Keratinocyte (primary cell): ENCODE data around the gene SMPD3. TPM values are rescaled to one million over a fixed set of nuclear protein-coding genes. Genes with fewer than 3 reads are reported as not detected.

ENCODE experiments used
- DNase-seq: peaks from one replicate; pipeline ENCODE4 v3.0.0-alpha.2; 2011; ENCODE audit warnings: low read depth, missing footprints, low spot score
- FAIRE-seq: peaks from 2 replicates; lab custom pipeline; 2011; peaks lifted over from hg19 to GRCh38; lab: Jason Lieb, UNC
- H2AFZ ChIP-seq: 2 replicates; pipeline ENCODE4 v1.6.0; 2012; ENCODE audit warnings: low read length, control low read depth, inconsistent platforms; ENCODE audit not compliant: control insufficient read depth
- H3K27ac ChIP-seq: 2 replicates; pipeline ENCODE4 v1.5.1; 2011; ENCODE audit warnings: low read length; ENCODE audit not compliant: control insufficient read depth, insufficient read depth
- H3K27me3 ChIP-seq: 3 replicates; pipeline ENCODE4 v1.6.0; 2011; ENCODE audit warnings: low read length; ENCODE audit not compliant: control insufficient read depth, insufficient read depth; ENCODE audit errors: extremely low read depth
- H3K36me3 ChIP-seq, 2 experiments: 2 replicates in 1 of 2; 3 replicates in 1 of 2; pipeline ENCODE4 v1.5.1; 2011; ENCODE audit warnings: low read length in 2 of 2, mild to moderate bottlenecking in 1 of 2; ENCODE audit not compliant: control insufficient read depth in 2 of 2, insufficient read depth in 2 of 2; ENCODE audit errors: extremely low read depth in 1 of 2
- H3K4me1 ChIP-seq: 3 replicates; pipeline ENCODE4 v1.5.1; 2011; ENCODE audit warnings: low read length; ENCODE audit not compliant: control insufficient read depth, insufficient read depth; ENCODE audit errors: extremely low read depth
- H3K4me2 ChIP-seq: 3 replicates; pipeline ENCODE4 v1.6.0; 2011; ENCODE audit warnings: low read depth, low read length; ENCODE audit not compliant: control insufficient read depth, insufficient read depth; ENCODE audit errors: extremely low read depth
- H3K4me3 ChIP-seq, 3 experiments: fragments of 200-600 bp in 1 of 3; sonication (generic) in 1 of 3; 2 replicates in 2 of 3; 3 replicates in 1 of 3; pipeline ENCODE4 v1.5.1; 2011 to 2016; ENCODE audit warnings: low read length in 3 of 3, mild to moderate bottlenecking in 3 of 3, control low read depth in 2 of 3, inconsistent platforms in 1 of 3, low read depth in 1 of 3, mixed read lengths in 1 of 3, mixed run types in 1 of 3, moderate library complexity in 1 of 3; ENCODE audit not compliant: control insufficient read depth in 2 of 3, insufficient read depth in 2 of 3; ENCODE audit errors: extremely low read depth in 1 of 3
- H3K79me2 ChIP-seq: 2 replicates; pipeline ENCODE4 v1.6.0; 2012; ENCODE audit warnings: low read length; ENCODE audit not compliant: control insufficient read depth, insufficient read depth
- H3K9ac ChIP-seq: 3 replicates; pipeline ENCODE4 v1.6.0; 2011; ENCODE audit warnings: low read length; ENCODE audit not compliant: control insufficient read depth, insufficient read depth; ENCODE audit errors: extremely low read depth
- H3K9me1 ChIP-seq: 3 replicates; pipeline ENCODE4 v1.6.0; 2011; ENCODE audit warnings: low read length; ENCODE audit not compliant: control insufficient read depth, insufficient read depth; ENCODE audit errors: extremely low read depth
- H3K9me3 ChIP-seq: 2 replicates; pipeline ENCODE4 v1.5.1; 2012; ENCODE audit warnings: low read depth, low read length; ENCODE audit not compliant: control insufficient read depth
- H4K20me1 ChIP-seq: 3 replicates; pipeline ENCODE4 v1.6.0; 2011; ENCODE audit warnings: low read length; ENCODE audit not compliant: control insufficient read depth, insufficient read depth; ENCODE audit errors: extremely low read depth
- EZH2 ChIP-seq: IDR thresholded peaks from one replicate; pipeline ENCODE4 v1.6.1; 2012; ENCODE audit warnings: inconsistent platforms, mild to moderate bottlenecking, low read length, moderate library complexity
- dilution Hi-C: fragments of 300-500 bp; cut with MboI; formaldehyde crosslinking; loops from one replicate; pipeline ENCODE4 v1.7.0; 2020; ENCODE audit warnings: low sequenced_read_pairs; ENCODE audit not compliant: extremely low pct_ligation_motif_present
- polyA plus RNA-seq, 5 experiments: library from polyadenylated mRNA; depleted of rRNA in 3 of 5; stranded (reverse) in 3 of 5; stranded (forward) in 1 of 5; unstranded in 1 of 5; fragments of >200 nt; gene quantifications; 1 replicate in 1 of 5; 2 replicates in 3 of 5; 3 replicates in 1 of 5; pipeline versions ENCODE4 v1.2.1 to v1.2.3, GENCODE V29; 2011 to 2012; ENCODE audit warnings: missing spikeins in 2 of 5, low read depth in 1 of 5, low replicate concordance in 1 of 5
- TF ChIP-seq, protein P1 (sequence below), 3 experiments: IDR thresholded peaks in 1 of 3; conservative IDR thresholded peaks in 1 of 3; optimal IDR thresholded peaks in 1 of 3; 2 replicates in 2 of 3; 3 replicates in 1 of 3; pipeline versions ENCODE3 to v1.5.1; 2011; ENCODE audit warnings: low read length in 3 of 3, mild to moderate bottlenecking in 3 of 3, moderate library complexity in 2 of 3, control low read depth in 1 of 3, inconsistent platforms in 1 of 3; ENCODE audit not compliant: insufficient read depth in 2 of 3; ENCODE audit errors: extremely low read depth in 1 of 3

SMPD3 gene
- polyA plus RNA-seq, 1 donor (not counting 4 experiments of a cell fraction or from before 2014, with no cell fraction given): 0.34 TPM

DNA sequence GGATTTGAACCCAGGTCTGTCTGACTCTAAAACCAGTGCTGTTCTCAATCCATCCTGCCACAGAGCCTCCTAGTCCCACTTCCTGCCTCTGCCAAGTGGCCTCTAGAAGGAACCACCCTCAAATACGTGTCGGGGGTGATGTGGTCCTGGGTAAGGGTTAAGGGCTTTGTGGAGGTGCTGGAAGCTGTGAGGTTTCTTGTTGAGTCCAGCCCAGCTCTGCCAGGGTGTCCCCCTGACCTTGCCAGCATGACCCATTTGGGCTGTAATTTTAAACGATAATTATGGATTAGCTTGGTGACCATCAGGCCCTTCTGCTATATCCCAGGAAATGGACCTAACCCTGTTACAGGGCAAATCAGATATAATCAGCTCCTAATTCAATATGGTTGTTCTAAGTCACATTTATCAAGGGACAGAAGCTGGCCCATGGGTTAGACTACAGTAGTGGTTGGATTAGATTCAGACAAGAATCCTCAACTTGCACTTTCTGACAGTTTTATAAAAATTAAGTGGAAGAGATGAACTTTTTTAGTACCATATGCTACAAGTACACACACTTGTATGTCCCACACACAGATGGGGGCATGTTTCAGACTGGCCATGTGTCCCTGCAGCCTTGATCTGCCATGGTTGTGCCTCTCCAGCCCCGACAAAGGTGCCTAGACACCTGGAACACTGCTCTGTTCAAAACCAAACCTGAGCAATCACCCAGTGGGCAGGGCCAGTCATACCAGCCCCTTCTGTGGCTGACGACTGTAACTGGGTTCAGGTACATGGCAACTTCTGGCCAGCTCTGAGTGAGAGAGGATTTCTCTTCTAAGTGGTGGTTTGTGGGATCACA lies 48.0 kb downstream of the SMPD3 start:
- Histone ChIP-seq H3K79me2 (no peaks in the 10 kb centered on the region), H3K27ac (no peak overlapping the region), H3K27me3 (peaks cover 13% of the 10 kb centered on the region), H3K36me3 (no peaks in the 10 kb centered on the region), H3K9ac (no peak overlapping the region), H3K4me1 (no peaks in the 10 kb centered on the region), H3K4me3 (no peak overlapping the region), H3K9me3 (no peaks in the 10 kb centered on the region), H3K4me2 (no peak overlapping the region), H2AFZ (no peak overlapping the region), H4K20me1 (no peaks in the 10 kb centered on the region), H3K9me1 (no peaks in the 10 kb centered on the region)
- no peak for DNase-seq
- FAIRE-seq: no peak
- dilution Hi-C loops: no loop called here
- TF ChIP-seq EZH2: no peak
- TF ChIP-seq, protein P1, sequence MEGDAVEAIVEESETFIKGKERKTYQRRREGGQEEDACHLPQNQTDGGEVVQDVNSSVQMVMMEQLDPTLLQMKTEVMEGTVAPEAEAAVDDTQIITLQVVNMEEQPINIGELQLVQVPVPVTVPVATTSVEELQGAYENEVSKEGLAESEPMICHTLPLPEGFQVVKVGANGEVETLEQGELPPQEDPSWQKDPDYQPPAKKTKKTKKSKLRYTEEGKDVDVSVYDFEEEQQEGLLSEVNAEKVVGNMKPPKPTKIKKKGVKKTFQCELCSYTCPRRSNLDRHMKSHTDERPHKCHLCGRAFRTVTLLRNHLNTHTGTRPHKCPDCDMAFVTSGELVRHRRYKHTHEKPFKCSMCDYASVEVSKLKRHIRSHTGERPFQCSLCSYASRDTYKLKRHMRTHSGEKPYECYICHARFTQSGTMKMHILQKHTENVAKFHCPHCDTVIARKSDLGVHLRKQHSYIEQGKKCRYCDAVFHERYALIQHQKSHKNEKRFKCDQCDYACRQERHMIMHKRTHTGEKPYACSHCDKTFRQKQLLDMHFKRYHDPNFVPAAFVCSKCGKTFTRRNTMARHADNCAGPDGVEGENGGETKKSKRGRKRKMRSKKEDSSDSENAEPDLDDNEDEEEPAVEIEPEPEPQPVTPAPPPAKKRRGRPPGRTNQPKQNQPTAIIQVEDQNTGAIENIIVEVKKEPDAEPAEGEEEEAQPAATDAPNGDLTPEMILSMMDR (optimal IDR thresholded peaks at IDR 0.05 in 1 of 3, IDR thresholded peaks at IDR 0.05 in 1 of 3, conservative IDR thresholded peaks at IDR 0.05 in 1 of 3; ENCODE audit: extremely low read depth in 1 of 3, insufficient read depth in 2 of 3, low read length in 3 of 3): no peak

DNA sequence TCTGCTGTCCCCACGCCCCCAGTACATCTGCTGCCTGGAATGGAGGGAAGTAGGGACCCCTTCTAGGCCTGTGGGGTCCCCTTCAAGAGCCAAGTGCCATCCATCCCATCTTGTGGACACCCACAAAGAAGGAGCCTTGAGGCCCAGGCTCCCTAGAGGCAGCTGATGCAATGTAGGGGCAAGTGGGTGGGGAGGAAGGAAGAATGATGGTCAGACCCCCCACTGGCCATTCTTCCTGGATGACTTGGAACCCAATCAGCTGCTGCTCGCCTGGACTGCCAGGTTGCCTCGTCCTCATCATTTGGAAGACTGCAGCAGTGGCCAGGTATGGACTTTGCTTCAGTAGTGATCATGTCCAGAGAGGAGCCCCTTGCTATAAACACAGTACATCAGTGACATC lies 48.9 kb downstream of the SMPD3 start:
- Histone ChIP-seq H3K36me3 (no peaks in the 10 kb centered on the region), H3K4me2 (no peak overlapping the region), H3K79me2 (no peaks in the 10 kb centered on the region), H3K9me1 (no peaks in the 10 kb centered on the region), H3K27ac (no peak overlapping the region), H3K9ac (no peak overlapping the region), H3K27me3 (peaks cover 13% of the 10 kb centered on the region), H4K20me1 (no peaks in the 10 kb centered on the region), H3K4me3 (no peak overlapping the region), H2AFZ (no peak overlapping the region), H3K9me3 (no peaks in the 10 kb centered on the region), H3K4me1 (no peaks in the 10 kb centered on the region)
- dilution Hi-C loops: no loop called here
- DNase-seq (no peak), FAIRE-seq (no peak)
- TF ChIP-seq EZH2: no peak
- TF ChIP-seq, protein P1 (optimal IDR thresholded peaks at IDR 0.05 in 1 of 3, IDR thresholded peaks at IDR 0.05 in 1 of 3, conservative IDR thresholded peaks at IDR 0.05 in 1 of 3; ENCODE audit: extremely low read depth in 1 of 3, insufficient read depth in 2 of 3, low read length in 3 of 3): no peak
